Sciatic nerve (tissue), 2 donors: ENCODE measurements around the gene LIG1. TPM values are rescaled to one million over a fixed set of nuclear protein-coding genes. Genes with fewer than 3 reads are reported as not detected.

Experiments used
- ATAC-seq: fragments of 200-7000 bp; cut with Tn5 transposase; one replicate; pipeline ENCODE4 v1.9.1; 2020; ENCODE audit warnings: mild to moderate bottlenecking, moderate library complexity
- DNase-seq: peaks from one replicate; pipeline ENCODE4 v3.0.0-alpha.2; 2020; ENCODE audit warnings: low spot score
- intact Hi-C: fragments of 100-400 bp; cut with DNase I; formaldehyde crosslinking; loops from one replicate; pipeline ENCODE4 v1.14.2; 2022
- total RNA-seq: library from RNA; stranded (reverse); fragmentation: NEBNext Ultra II Directional; extraction: Animal tissue kit (Norgen Biotek cat#: 25700); gene quantifications from one replicate; pipeline ENCODE4 v1.2.1, GENCODE V29; 2021
- donor health status: DM: no; HTN: no; CAD: no.
- donor health status: DM: no; HTN: no; CAD: no.

LIG1 gene
- total RNA-seq, 1 donor from 2014 or later: 16.9 TPM

- DNase-seq (peak; percentile 27), ATAC-seq (no peak)
- intact Hi-C loops: no loop called here
Measured at GRCh38 chr19:48186541-48186991, 16.4 kb upstream of the LIG1 start.

- DNase-seq: no peak
- intact Hi-C loops: no loop called here
- no peak for ATAC-seq
Measured at GRCh38 chr19:48186015-48186414, 15.9 kb upstream of the LIG1 start.

GRCh38 chr19:48183356-48183755 is 13.2 kb upstream of the LIG1 start:
- intact Hi-C loops: no loop called here
- DNase-seq (no peak), ATAC-seq (no peak)

- DNase-seq (no peak), ATAC-seq (no peak)
- intact Hi-C loops: no loop called here
Measured at GRCh38 chr19:48182434-48182833, 12.3 kb upstream of the LIG1 start.

DNA sequence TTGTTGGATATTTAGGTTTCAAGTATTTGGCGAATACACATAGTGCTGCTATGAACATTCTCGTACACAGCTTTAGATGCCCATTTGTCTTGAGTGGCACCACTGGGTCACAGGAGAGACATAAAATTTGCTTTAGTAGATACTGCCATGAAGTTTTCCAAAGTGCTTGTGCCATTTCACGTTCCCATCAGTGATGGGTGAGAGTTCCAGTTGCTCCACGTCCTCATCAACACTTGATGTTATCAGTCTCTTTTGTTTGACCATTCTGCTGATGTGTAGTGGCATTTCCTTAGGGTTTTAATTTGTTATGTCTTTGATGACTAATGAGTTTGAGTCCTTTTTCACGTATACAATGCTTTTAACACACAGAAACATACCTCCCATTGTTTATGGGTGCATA is 11.4 kb upstream of the LIG1 start:
- intact Hi-C loops: no loop called here
- DNase-seq (no peak), ATAC-seq (no peak)

DNA sequence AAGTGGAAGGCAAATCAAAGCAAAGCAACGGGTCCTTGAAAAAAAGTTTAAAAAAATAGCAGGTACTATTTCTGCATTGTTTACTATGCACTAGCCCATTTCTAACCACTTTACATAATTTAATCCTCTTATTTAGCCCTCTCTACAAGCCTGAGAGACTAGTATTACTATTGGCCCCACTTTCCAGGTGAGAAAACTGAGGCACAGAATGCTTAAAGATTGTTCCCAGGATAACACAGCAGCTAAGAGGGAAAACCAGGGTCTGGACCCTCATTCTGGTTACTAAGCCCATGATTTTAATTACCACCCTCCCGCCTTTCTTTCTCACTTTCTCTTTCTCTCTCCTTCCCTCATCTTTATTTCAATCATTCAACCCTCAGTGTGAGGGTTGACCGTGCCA is 6.1 kb upstream of the LIG1 start:
- intact Hi-C loops: no loop called here
- ATAC-seq (no peak), DNase-seq (no peak)

DNA sequence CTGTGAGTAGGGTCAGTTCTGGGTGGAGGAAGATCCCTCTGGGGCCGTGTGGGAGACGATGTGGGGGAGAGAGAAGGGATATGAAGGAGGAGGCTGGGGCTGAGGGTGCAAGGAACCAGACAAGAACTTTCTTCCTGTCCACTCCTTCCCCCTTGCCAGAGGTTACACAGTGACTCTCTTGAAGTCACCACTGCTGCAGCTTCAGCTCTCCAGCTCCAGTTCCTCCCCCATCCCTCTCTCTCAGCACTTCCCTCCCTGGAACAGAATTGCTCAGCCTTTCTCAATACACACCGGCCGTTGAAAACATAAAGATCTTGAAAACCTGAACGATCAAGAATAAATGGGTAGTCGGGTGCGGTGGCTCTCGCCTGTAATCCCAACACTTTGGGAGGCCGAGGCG is 5.4 kb upstream of the LIG1 start:
- ATAC-seq (no peak), DNase-seq (no peak)
- intact Hi-C loops: no loop called here

DNA sequence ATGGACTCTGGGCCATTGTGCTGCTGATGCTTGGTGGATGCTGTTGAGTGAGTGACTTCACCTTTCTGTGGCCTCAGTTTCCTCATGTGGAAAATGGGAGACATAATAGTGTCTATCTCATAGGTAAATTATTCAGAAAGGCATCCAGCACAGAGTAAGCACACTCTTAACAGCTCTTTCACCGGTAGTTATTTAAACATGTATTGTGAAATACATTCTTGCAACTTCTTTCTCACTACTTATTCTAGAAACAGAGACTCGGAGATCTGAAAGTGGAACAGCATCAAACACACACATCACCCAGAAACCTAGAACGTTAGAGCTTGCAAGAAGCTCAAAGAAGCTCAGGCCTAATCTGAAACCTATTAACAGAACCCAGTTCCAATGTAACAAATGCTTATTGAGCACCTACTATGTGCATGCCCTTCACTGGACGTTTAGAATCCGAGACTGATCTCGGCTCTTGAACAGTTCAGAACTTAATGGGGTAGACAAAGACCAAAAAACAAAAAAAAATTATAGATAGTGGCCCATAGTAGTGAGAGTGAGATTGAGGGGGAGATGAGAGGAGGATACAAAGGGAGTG is 4.4 kb upstream of the LIG1 start:
- ATAC-seq: no peak
- intact Hi-C loops: no loop called here
- DNase-seq: no peak

DNA sequence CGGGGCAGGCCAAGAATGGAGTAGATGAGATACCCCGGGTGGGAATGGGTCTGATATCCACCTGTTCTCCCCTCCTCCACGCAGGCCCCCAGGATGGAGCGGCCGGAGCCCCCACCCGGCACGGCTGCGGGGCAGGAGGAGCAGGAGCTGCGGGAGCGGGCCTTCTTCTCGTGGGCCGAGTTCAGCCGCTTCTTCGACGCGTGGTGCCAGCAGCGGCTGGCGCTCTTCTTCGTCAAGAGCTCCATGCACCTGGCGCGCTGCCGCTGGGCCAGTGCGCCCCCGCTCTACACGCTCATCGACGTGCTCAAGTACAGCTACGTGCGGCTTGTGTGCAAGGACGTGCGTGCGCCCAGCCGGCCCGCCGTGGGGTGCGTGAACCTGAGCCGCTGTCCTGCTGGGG is 1.6 kb upstream of the LIG1 start:
- ATAC-seq (no peak), DNase-seq (no peak)
- intact Hi-C loops: no loop called here

GRCh38 chr19:48170817-48171347 is 738 bp upstream of the LIG1 start:
- peak; percentile 64 for DNase-seq
- ATAC-seq: no peak
- intact Hi-C loops: no loop called here

GRCh38 chr19:48169578-48169938 is 586 bp downstream of the LIG1 start:
- peak; percentile 85 for DNase-seq
- ATAC-seq: peak; percentile 41
- intact Hi-C loops: no loop called here

- ATAC-seq (no peak), DNase-seq (no peak)
- intact Hi-C loops: no loop called here
Measured at GRCh38 chr19:48168689-48169088, 1.5 kb downstream of the LIG1 start.

- ATAC-seq (no peak), DNase-seq (no peak)
- intact Hi-C loops: no loop called here
Measured at GRCh38 chr19:48158210-48158790, 11.8 kb downstream of the LIG1 start.

GRCh38 chr19:48154003-48154402 is 16.1 kb downstream of the LIG1 start:
- no peak for ATAC-seq
- DNase-seq: no peak
- intact Hi-C loops: loop anchor here (5.0 kb wide), 1 partner anchor 47 kb away; no protein-coding TSS in a partner anchor

DNA sequence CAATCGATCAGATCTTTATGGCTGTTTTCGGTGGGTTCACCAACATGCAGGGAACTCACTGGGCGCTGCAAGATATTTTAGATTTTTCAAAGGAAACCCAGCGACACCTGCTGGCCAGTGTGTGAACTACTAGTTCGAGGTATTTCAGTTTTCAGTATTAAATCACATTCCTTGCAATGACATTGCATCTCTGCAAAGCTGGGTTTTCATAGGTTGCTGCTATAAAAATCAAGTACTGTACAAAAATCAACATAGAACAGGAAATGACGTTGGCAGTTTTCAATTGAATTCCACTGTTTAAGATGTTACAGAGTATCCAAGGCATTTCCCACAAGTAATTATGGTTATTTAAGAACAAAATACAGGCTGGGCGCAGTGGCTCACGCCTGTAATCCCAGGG is 17.6 kb downstream of the LIG1 start:
- intact Hi-C loops: loop anchor here (5.0 kb wide), 1 partner anchor 45 kb away; no protein-coding TSS in a partner anchor
- ATAC-seq (peak; percentile 53), DNase-seq (peak; percentile 81)

DNA sequence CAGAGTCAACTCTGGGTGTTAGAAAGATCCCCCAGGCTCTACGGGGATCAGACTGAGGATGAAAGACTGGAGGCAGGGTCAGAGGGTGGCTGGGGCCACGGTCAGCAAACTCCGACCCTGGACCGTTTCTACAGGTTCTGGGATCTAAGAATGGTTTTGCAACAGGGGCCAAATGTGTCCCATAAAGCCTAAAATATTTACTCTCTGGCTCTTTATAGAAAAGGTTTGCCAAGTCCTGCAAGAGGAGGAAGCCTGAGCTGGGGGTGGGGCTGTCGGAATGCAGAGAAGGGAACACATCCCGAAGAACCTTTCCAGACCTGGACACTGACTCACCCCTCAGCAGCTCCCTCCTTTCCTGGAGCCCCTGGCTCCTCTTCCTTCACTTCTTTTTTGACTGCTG is 20.7 kb downstream of the LIG1 start:
- ATAC-seq: no peak
- DNase-seq: no peak
- intact Hi-C loops: no loop called here

GRCh38 chr19:48148576-48148975 is 21.6 kb downstream of the LIG1 start:
- ATAC-seq: no peak
- DNase-seq: no peak
- intact Hi-C loops: no loop called here

DNA sequence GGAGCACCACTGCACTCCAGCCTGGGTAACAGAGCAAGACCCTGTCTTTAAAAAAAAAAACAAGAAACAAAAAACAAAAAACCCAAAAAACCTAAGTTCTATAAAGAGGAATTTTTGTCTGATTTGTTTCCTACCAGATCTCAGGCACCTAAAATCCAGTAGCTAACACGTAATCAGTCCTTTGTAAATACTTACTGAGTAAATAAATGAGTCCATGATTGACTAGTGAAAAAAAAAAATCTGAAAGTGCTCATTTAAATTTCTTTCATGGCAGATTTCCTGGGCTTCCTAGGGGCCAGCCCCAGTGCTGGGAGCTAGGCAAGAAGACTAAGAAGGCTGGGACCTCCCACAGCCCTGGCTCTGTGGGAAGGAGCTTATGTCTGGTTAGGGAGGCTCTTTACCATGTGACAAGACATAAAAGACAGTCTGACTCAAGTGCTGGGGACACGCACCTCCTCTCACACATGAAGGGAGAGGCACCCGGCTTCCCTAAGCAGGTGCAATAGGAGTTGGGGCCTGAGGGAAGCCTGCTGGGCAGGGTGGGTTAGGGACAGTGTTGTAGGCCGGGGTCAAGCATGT is 22.5 kb downstream of the LIG1 start:
- intact Hi-C loops: no loop called here
- no peak for DNase-seq
- no peak for ATAC-seq

DNA sequence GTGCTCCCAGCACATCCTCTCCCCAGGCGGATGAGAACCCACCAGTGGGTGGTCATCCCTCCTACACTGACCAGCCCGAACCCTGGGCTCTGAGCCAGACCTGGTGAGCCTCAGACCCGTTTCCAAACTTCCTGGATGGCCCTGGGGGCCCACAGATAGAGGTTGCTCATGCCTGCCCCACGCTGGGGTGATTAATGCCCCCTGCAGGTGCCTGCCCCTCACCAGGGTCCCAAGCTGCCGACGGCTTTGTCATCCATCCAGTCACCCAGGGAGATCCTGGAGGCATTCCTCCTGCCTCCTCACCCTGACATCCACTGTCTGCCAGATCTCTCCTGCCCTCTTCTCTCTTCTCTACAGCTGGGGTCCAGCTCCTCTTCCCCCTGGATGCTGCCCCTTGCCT is 31.1 kb downstream of the LIG1 start:
- ATAC-seq (no peak), DNase-seq (no peak)
- intact Hi-C loops: no loop called here

GRCh38 chr19:48137411-48137810 is 32.7 kb downstream of the LIG1 start:
- intact Hi-C loops: no loop called here
- no peak for DNase-seq
- no peak for ATAC-seq

DNA sequence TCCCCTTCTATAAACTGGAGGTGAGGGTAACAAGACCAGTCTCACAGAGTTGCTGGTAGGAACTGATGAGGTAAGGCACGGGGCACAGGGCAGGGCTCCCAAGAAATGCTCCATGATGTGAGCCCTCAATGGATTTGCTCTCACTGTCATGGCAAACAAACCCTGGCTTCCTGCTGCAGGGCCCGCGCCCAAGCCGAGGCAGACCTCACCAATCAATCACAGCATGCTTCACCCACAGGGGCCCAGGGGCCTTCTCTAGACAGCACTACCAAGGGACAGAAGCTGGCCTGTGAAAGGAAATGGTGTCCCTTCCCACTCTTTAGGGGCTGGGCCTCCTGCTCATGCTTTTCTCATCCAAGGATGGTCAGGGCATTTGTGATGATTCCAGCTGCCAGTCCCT is 33.6 kb downstream of the LIG1 start:
- ATAC-seq: no peak

More for the DNA sequence above, 33.6 kb downstream of the LIG1 start:
- intact Hi-C loops: no loop called here
- no peak for DNase-seq
